Stimulated activated CD8-positive, alpha-beta memory T cell treated with anti-CD3 and anti-CD28 coated beads, Interleukin-12 subunit alpha, Interleukin-12 subunit beta, amount 100 ng/mL, for 4 hours (primary cell): ENCODE data around the gene HAPLN1.
"Not testable (repeated sequence)": the region's sequence is repeated elsewhere in the genome, so short reads cannot be mapped to it uniquely, and the experiment has no call there.

ENCODE experiments used
- DNase-seq: peaks from one replicate; pipeline ENCODE4 v3.0.0-alpha.2; 2020; ENCODE audit warnings: low read depth

Gene HAPLN1

DNA sequence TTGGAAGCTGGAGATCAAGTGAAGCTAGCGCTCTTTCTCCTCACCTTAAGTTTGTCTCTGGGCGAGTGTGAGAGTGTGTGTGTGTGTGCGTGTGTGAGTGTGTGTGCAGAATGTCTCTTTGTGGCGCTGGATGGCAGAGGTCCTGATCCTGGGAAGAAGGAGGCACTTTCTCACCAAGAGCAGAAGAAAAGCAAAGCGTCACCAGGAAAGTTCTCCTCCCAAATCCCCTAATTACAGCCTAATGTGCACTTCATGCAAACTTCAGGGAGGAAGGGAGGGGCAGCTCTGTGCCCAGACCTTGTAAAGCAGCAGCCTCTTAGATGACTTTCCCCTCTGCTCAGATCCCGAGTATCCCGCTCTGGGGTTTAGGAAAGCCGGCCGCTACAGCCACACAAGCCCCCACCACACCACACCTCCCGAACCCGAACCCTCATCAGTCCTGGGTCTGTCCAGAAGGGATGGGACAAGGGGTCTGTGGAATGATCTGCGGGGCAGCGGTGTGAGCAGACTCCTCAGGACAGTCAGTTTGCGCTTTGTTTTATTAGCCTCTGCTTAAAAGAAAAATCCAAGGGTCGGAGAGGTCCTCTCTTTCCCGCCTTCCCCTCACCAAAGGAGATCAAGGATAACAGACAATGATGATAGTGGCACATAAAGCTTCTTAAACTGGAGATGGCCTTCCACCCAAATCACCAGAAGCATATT lies at the start of gene HAPLN1:
TSS of gene HAPLN1 (minus strand) at position 20 of the 702 bp plus-strand sequence. CDS start 47,332 bp downstream, outside the sequence.
- DNase-seq: no peak

DNA sequence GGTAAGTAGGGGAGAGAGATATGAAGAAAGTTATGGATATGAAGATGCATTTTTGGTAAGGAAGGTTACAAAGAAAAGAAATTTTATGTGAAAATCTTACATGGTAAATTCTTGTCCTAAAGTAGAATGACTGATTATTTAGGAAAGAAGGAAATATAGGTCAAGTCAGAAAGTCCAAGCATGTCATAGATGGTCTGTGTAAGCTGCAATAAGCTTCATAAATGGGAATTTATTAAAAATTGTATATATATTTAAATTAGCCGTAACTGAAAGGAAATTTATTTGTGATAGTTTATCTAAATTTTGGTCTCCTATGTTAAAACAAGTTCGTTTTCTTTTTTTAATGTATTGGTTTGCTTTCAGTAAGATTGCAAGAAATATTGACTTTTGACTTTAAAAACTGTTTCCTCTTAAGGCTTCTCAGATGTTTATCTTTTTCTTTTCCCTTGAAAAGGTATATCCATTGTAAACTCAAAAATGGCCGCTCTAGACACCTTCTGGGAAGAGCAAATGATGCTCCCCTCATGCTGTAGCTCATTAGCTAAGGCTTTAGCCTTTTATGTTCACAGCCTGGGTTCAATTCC lies 46.8 kb upstream of the HAPLN1 start:
- DNase-seq: no peak

DNA sequence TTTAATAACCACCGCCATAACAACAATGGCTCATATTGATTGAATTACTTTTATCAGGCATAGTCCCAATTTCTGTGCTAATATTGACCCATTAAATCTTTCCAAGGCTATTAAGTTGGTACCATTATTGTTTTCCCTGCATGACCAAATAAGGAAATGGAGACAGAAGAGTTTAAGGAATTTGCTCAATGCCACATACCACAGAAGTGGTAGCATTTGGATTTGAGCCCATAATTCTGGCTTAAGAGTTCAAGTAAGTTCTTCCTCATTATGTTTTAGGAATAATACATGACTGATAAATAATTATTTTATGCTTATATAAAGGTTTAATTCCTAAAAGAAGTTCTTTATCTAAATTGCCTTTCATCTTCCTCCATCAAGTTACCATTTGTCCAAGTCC lies 43.4 kb upstream of the HAPLN1 start:
- DNase-seq: no peak

DNA sequence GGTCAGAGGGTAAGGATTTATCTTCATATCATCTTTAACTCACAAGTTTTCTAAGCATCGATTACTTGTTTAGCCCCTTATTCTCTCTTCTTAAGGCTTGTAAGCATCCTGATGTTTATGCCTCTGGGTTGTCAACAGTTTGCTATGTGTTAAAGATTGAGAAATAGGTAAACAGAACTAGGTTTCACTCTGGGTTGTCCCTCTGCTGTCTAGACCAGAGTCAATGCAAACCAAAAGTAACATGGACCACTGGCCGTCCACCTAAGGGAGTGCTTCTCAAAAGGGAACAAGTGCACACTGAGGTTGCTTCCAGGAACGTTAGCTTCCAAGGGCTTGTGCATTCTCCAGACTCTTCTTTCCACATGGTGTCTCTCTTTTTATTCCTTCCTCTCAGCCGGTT lies 39.9 kb upstream of the HAPLN1 start:
- DNase-seq: no peak

DNA sequence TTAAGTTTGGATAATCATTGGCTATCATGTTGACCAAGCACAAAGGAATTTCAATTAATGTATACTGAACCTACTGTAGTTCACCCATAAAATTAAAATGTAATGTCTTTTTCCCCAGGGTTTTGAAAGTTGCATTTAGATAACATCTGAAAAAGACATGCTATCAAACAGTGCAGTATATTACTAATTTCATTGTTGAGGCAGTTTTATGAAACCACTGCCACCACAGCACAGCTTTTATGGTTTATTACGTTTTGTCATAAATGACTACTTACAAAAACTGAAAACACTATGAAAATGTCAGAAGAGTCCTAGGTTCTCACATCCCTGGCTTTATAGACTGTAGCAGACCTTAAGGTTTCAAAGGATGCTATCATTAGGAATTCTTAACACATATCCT lies 32.0 kb upstream of the HAPLN1 start:
- no peak for DNase-seq

DNA sequence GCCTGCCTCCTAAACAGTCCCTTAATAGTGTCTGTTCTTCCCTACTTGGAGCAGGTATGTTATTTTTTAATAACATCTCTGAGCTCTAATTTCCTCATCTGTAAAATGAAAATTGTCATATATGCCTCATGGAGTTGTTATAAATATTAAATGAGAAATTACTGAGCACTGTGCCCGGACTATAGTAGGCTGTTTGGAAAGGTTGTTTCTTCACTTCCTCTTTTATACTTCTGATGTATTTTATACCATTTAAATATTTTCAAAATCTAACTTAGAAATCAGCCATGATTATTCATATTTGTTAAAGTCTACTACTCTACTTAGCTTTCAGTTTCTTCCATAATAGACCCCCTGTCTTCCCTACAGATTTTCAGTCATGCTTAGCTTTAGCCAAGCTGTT lies 30.5 kb upstream of the HAPLN1 start:
- no peak for DNase-seq

DNA sequence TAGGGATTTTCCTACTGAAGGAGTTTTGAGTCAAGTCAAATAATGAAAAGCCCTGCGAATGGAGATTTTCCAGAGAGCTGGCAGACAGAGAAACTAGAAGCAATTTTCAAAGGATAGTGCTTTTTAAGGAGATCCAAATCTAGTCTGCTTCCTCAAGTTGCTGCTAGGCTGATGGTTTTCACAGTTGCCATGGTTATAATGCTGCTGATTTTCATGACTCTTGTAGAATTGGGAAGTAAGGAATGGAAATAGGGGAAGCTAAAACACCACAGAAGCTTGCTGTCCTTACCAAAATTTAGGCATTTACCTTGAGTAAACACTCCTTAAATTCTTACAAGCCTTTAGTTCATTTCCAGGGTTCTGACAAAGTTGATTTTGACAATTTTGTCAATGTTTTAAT lies 30.1 kb upstream of the HAPLN1 start:
- no peak for DNase-seq

DNA sequence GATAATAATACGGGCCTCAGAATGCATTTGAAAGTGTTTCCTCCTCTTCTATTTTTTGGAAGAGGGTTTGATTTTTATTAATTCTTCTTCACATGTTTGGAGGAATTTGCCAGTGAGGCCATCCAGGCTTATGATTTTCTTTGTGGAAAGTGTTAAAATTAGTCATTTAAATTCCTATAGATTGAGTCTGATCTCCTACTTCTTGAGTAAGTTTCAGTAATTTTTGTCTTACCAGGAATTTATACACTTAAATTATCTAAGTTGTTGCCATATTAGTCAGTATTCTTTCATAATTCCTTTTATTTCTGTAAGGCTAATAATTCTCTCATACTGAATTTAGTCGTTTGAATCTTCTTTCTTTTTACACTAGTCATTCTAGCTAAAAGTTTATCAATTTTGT lies 25.2 kb upstream of the HAPLN1 start:
- no peak for DNase-seq

DNA sequence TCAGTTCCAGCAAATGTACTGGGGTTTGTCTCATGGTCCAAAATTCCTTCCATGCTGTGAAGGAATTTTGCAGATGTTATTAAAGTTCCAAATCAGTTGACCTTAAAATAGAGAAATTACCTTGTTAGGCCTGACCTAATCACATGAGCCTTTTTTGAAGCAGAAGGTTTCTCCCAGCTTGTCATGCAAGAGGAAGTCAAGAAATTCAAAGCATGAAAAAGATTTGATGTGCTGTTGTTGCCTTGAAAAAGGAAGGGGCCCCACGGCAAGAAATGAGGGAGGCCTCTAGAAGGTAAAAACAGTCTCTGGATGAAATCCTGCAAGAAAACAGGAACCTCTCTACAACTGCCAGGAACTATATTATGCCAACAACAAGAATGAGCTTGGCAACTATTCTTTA lies 24.2 kb upstream of the HAPLN1 start:
- DNase-seq: no peak

DNA sequence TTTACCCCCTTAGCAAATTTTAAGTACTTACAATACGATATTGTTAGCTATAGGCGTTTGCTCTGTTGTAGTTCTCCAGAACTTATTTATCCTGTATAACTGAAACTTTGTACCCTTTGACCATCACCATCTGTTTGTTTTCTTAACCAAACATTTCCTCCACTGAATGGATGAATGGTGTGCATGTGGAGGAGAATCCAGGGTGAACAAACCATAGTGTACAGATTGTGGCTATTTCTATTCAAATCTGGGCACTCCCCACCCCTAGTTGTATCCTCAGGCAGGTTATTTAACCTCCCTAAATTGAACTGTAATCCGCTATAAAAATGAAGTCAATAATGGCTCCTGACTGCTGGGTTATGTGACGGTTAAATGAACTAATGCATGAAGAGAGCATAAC lies 21.4 kb upstream of the HAPLN1 start:
- DNase-seq: no peak

DNA sequence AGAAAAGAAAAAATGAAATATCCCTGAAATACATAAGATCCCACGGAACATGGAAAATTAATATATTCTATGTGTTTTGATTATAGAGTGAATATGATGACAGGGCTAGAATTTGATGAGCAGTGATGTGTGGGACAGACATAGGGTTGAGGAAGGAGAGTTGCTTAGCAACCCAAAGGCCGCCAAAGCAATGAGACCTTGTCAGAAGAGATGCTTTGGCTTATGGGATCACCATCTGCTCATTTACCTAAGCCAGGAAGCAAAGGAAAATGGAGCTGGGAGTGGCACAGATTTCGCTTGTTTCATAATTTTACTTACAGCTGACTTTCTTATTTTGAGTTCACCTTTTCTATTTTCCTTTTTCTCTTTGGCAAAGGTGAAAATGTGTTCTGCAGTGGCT lies 20.9 kb upstream of the HAPLN1 start:
- no peak for DNase-seq

DNA sequence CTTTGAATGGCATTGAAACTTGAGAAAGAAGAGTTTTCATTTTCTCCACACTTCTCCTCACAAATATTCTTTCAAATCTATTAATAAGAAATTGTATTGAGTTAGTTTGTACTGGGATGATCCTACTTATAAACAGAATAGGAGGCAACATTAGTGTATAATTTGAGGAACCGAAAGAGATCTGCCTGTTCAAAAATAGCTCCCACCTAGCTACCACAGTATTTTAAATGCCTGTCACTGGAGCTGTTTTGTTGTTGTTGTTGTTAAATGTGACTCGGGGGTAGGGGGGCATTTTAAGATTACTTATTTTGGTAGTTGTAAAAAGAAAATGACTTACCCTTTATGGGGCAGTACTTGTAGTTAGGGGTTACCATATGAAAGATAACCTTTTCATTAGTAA lies 20.1 kb upstream of the HAPLN1 start:
- no peak for DNase-seq

DNA sequence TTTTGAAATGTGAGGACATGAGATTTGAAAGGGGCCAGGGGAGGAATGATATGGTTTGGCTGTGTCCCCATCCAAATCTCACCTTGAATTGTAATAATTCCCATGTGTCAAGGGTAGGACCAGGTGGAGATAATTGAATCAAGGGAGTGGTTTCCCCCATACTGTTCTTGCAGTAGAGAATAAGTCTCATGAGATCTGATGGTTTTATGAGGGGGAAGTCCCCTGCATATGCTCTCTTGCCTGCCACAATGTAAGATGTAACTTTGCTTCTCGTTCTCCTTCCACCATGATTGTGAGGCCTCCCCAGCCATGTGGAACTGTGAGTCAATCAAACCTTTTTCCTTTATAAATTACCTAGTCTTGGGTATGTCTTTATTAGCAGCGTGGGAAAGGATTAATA lies 15.5 kb upstream of the HAPLN1 start:
- not testable (repeated sequence) for DNase-seq

DNA sequence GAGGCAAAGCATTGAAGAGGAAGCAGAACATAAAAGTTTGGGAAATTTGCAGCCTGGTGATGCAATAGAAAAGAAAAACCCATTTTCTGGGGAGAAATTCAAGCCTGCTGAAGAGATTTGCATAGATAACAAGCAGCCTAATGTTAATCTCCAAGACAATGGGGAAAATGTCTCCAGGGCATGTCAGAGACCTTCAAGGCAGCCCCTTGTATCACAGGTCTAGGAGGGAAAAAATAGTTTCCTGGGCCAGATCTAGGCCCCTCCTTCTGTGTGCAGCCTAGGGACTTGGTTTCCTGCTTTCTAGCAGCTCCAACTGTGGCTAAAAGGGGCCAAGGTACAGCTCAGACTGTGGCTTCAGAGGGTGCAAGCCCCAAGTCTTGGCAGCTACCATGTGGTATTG lies 14.4 kb upstream of the HAPLN1 start:
- DNase-seq: not testable (repeated sequence)

DNA sequence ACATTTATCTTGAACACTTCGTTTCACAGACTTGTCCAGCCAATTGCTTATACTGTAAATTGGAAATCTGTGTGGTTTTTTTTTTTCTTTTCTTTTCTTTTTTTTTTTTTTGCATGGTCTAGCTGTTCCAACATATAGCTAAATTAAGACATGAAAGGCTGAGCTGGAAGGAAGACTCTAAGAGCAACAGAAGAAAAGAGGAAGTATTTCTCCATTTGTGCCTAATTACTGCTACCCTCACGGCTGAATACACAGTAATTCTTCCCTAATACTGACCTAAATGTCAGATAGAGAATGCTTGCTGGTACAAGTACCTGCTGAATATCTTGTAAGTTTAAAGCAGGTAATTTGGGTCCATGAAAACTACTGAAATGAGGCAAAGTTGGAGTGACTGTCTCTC lies 11.0 kb upstream of the HAPLN1 start:
- DNase-seq: no peak

DNA sequence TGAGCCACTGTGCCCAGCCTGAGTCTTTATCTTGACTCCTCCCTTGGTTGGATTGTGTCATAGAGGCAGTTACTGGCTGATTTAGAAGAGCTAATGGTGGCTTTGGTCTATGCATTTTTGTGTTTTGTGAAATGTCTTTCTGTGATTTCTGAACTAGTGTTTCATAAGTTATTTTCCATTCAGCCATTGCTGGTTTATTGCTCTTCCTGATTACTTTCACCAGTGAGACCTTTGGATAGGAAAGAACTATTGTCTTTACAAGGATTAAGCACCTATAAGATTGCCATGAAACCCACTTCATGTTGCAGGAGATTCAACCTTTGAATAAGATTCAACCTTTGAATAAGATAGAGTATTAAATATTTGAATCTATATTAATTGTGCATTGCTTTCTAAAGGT lies 8.7 kb upstream of the HAPLN1 start:
- no peak for DNase-seq

DNA sequence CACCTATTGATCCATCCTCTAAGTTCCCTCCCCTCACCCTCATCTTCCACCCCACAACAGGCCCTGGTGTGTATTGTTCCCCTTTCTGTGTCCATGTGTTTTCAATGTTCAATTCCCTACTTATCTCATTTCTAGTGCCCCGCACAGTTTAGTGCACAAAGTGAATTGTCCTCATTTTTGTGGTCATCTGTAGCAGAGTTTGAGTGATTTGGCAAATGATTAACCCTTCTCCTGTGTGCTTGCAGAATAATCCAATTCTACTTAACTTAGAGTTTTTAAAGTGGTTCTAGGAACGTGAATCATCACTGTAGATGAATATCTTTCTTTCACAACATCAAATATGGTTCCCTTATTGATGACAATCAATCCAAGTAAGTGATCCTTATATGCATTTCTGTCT lies 6.3 kb upstream of the HAPLN1 start:
- no peak for DNase-seq

DNA sequence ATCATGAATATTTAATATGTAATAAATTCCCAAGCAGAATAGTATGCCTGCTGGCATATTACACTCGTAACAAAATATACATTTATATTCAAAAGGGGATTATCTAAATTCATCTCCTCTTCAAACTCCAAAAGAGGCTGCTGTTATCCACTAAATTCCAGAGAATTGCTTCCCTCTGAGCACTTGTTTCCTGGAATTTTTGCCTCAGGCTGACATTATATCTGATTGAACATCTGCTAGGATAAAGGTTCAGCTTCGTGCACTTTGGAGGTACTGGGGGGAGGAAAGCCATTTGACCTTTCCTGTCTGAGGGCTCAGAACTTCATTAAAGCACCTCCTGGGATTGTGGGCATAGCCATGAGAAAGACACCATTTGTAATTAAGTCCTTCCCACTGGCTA lies 4.3 kb upstream of the HAPLN1 start:
- no peak for DNase-seq

DNA sequence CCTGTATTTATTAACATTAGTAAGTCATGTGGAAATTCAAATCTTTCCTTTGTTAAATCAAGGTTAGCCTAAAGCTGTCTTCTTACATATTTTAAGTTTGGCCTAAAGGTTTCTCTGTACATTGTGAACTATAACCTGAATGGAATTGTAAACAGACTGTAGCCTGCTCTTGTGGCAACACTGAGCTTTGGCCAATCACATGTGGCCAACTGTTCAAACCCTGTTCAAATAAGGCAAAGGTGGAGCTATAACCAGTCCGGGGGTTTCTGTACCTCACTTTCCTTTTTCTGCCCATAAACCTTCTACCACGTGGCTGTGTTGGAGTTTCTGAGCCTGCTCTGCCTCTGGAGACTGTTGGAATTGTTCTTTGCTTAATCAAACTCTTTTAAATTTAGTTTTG lies 3.3 kb upstream of the HAPLN1 start:
- DNase-seq: no peak

DNA sequence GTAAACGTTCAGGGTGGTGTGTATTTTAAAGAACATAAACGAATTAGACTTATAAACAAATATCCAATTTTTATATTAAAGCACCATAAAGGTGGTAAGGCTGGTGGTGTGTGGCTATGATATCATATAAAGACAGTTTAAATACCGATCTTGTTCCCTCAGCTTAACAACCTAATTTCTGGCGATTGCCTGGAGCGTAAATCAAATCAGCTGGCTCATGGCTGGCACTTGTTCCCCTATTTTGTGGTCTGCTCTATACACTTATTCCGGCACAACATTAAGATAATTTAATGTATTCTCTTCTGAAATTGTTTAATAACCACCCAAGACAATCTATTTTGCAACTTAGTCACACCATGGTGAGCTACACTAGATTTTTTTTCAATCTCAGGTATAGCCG lies 2.4 kb upstream of the HAPLN1 start:
- DNase-seq: no peak

DNA sequence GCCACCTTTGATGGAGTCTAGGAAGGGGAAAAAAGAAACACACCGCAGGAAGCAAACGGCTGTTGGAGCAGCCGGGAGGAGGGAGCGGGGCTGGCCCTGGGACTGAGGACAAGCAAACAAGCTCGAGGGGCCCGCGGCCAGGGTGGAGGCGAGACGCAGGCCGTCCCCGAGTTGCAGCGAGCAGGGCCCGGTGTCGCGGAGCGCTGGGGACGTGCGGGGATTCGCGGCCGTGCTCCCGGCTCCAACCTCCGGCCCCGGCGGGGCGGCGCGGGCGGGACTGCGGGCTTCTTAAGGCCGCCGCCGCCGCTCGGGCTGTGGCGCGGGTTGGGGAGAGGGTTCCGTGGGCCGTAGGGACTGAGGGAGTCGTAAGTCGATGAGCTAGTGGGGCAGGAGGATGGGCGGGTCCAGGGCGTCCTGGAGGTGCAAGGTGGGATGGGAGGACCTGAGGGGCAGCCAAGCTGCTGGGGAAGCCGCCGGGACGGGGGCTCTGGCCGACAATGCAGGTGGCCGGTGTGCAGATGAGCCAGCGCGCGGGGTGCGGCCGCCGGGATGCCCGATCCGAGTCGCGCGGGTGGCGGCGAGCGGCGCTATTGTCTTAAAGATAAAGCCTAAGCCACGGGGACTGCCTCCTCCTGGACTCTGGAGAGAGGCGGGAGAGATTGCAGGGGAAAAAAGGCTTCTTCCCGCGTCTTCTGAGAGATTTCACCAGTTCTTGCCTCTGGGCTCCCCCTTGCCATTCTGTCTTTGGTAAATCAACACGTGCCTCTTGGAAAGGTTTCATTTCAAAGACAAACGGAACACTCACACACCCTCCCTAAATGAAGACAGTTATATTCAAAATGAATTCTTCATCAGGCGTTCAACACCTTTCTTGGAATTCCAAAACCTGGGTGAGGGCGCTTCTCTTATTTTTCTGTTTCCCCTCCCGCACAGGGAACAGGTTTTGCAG lies 1.6 kb upstream of the HAPLN1 start:
- DNase-seq: no peak

DNA sequence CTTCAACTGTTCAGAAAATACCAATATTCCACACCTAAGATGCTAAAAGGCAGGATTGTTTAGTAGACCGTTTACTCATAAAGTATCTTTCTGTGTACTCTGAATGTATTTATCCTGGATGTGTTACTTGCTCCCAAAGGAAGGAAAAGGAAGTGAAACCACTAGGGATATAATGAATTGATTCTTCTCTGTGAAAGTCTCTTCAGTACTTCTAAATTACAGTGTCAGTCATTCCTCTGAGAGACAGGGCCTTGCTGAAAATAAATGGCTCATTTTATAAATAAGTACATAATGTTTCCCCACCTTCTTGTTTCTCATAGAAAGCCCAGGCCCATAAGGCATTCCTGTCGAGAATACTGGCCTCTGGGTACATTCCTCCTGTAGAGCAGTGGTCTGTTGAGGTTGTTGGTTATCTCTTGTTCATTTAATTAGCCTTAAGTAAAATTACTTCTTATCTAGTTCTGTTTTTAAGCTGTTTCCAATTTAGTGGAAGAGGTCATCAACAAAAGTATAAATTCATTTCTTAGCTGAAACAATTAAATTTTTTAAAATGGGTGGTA lies 1.6 kb downstream of the HAPLN1 start:
- no peak for DNase-seq
